Measurements from ENCODE around the gene RASAL2. TPM values are rescaled to one million over a fixed set of nuclear protein-coding genes. Genes with fewer than 3 reads are reported as not detected.
A peak's percentile ranks its signal among the peaks of the same experiment; 100 is the strongest.

Gene RASAL2
- polyA plus RNA-seq, 1 donor = 17.0 TPM

- Histone ChIP-seq H3K27ac (ENCODE audit: low read length) (no peak overlapping the region), H3K4me3 (ENCODE audit: low read length) (no peak overlapping the region), H3K27me3 (ENCODE audit: control insufficient read depth, insufficient read depth, low read length) (no peaks in the 10 kb centered on the region), H3K36me3 (ENCODE audit: control insufficient read depth, insufficient read depth, low read length) (peaks cover 27% of the 10 kb centered on the region), H3K4me1 (ENCODE audit: control insufficient read depth, insufficient read depth, low read length) (no peaks in the 10 kb centered on the region), H3K9me3 (ENCODE audit: control insufficient read depth, low read depth, low read length) (no peaks in the 10 kb centered on the region)
- DNase-seq = no peak
- WGBS (ENCODE audit: insufficient coverage, low lambda C conversion rate) = no CpG with 5 or more reads among the region's 12 CpGs
Measured at GRCh38 chr1:178458203-178458602, 364.3 kb downstream of the RASAL2 start.

GRCh38 chr1:178461104-178461503, 367.2 kb downstream of the RASAL2 start:
- peaks cover 29% of the 10 kb centered on the region for H3K36me3 ChIP-seq (ENCODE audit: control insufficient read depth, insufficient read depth, low read length)
- H3K4me3 ChIP-seq (ENCODE audit: low read length) = no peak overlapping the region
- DNase-seq = no peak
- H3K27me3 ChIP-seq (ENCODE audit: control insufficient read depth, insufficient read depth, low read length) = no peaks in the 10 kb centered on the region
- 100% methylated on average over 1 of the region's 2 CpGs for WGBS (ENCODE audit: insufficient coverage, low lambda C conversion rate)
- H3K9me3 ChIP-seq (ENCODE audit: control insufficient read depth, low read depth, low read length) = no peaks in the 10 kb centered on the region
- H3K27ac ChIP-seq (ENCODE audit: low read length) = no peak overlapping the region
- no peaks in the 10 kb centered on the region for H3K4me1 ChIP-seq (ENCODE audit: control insufficient read depth, insufficient read depth, low read length)

- Histone ChIP-seq H3K27me3 (ENCODE audit: control insufficient read depth, insufficient read depth, low read length) (no peaks in the 10 kb centered on the region), H3K27ac (ENCODE audit: low read length) (no peak overlapping the region), H3K4me3 (ENCODE audit: low read length) (no peak overlapping the region), H3K36me3 (ENCODE audit: control insufficient read depth, insufficient read depth, low read length) (peaks cover 28% of the 10 kb centered on the region), H3K9me3 (ENCODE audit: control insufficient read depth, low read depth, low read length) (no peaks in the 10 kb centered on the region), H3K4me1 (ENCODE audit: control insufficient read depth, insufficient read depth, low read length) (no peaks in the 10 kb centered on the region)
- 80% methylated on average over 1 of the region's 4 CpGs for whole genome bisulfite sequencing (ENCODE audit: insufficient coverage, low lambda C conversion rate)
- DNase-seq = peak; percentile 7 to 21
Measured at GRCh38 chr1:178461701-178462100, 367.8 kb downstream of the RASAL2 start.

DNA sequence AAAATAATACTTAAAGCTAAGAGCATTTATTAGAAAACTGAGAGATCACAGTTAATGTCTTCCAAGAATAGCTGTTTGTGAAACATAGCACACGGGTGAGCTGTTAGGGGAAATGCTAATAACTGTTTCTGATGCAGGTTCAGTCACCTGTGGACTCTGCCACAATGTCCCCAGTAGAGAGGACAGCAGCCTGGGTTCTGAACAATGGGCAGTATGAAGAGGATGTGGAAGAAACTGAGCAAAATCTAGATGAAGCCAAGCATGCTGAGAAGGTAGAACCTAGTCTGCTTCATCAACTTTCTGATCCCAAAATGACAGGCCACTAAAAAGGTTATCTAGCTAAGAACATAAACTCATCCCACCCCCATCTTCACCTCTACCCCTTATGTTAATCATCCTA, 370.2 kb downstream of the RASAL2 start:
- peaks cover 28% of the 10 kb centered on the region for H3K36me3 ChIP-seq (ENCODE audit: control insufficient read depth, insufficient read depth, low read length)
- 60% methylated on average over 1 of the region's 1 CpG for WGBS (ENCODE audit: insufficient coverage, low lambda C conversion rate)
- DNase-seq = no peak
- no peak overlapping the region for H3K4me3 ChIP-seq (ENCODE audit: low read length)
- no peaks in the 10 kb centered on the region for H3K4me1 ChIP-seq (ENCODE audit: control insufficient read depth, insufficient read depth, low read length)
- H3K9me3 ChIP-seq (ENCODE audit: control insufficient read depth, low read depth, low read length) = no peaks in the 10 kb centered on the region
- no peaks in the 10 kb centered on the region for H3K27me3 ChIP-seq (ENCODE audit: control insufficient read depth, insufficient read depth, low read length)
- H3K27ac ChIP-seq (ENCODE audit: low read length) = no peak overlapping the region

DNA sequence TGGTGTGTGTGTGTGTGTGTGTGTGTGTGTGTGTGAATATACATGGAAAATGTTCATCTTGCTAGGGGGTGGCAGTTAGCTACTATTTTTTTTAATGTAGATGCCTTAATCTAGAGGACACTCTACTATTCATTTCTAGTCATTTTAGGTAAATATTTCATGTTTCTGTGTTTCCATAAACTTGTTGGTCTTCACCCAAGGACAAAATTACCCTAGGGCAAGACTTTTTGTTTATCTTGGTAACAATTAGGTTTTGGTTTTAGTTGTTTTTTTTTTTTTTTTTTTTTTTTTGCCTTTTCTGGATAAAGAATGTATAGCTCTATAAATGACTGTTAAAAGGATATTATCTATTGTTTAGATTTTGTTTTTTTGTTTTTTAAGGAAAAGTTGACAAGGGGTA, 370.7 kb downstream of the RASAL2 start:
- DNase-seq = no peak
- peaks cover 4% of the 10 kb centered on the region for H3K4me1 ChIP-seq (ENCODE audit: control insufficient read depth, insufficient read depth, low read length)
- H3K9me3 ChIP-seq (ENCODE audit: control insufficient read depth, low read depth, low read length) = no peaks in the 10 kb centered on the region
- no peak overlapping the region for H3K27ac ChIP-seq (ENCODE audit: low read length)
- peaks cover 28% of the 10 kb centered on the region for H3K36me3 ChIP-seq (ENCODE audit: control insufficient read depth, insufficient read depth, low read length)
- H3K4me3 ChIP-seq (ENCODE audit: low read length) = no peak overlapping the region
- H3K27me3 ChIP-seq (ENCODE audit: control insufficient read depth, insufficient read depth, low read length) = no peaks in the 10 kb centered on the region

DNA sequence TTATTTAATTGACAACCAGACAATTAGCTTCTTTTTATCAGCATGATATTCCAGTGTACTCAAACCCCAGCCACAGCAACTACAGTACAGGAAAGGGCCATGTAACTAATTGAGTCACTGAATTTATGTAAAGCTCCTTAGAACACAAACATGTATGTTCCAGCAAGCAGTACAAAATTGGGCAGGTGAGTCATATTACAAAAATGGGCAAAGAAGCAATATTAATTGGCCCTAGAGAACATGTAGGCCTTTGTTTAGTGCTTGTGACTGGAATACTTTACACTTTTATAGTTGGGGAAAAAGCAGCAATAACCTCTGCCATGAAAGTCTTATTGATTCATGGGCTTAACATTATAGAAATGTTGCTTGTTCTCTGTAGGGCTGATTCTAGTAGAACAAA, 371.1 kb downstream of the RASAL2 start:
- peaks cover 6% of the 10 kb centered on the region for H3K4me1 ChIP-seq (ENCODE audit: control insufficient read depth, insufficient read depth, low read length)
- DNase-seq = no peak
- H3K4me3 ChIP-seq (ENCODE audit: low read length) = no peak overlapping the region
- H3K27me3 ChIP-seq (ENCODE audit: control insufficient read depth, insufficient read depth, low read length) = no peaks in the 10 kb centered on the region
- no peaks in the 10 kb centered on the region for H3K9me3 ChIP-seq (ENCODE audit: control insufficient read depth, low read depth, low read length)
- no peak overlapping the region for H3K27ac ChIP-seq (ENCODE audit: low read length)
- peaks cover 28% of the 10 kb centered on the region for H3K36me3 ChIP-seq (ENCODE audit: control insufficient read depth, insufficient read depth, low read length)

DNA sequence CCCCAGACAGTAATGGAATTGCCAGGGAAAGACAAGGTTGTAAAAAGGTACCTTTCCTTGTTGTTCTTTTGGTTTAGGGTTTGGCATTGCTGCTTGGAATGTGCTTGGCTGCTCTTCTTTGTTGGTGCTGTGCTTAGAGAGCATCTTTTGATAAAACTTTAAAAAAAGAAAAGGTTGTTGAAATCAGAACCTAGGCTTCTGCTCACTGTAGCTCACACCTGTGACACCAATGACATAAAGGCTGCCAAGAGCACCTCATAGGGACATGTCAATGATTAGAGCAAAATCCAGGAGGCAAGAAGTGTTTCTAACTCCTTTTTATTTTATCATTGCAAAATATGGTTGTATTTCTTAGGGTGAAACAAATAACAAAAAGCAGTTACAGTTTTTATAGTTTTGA, 373.9 kb downstream of the RASAL2 start:
- peaks cover 20% of the 10 kb centered on the region for H3K4me1 ChIP-seq (ENCODE audit: control insufficient read depth, insufficient read depth, low read length)
- DNase-seq = no peak
- no peak overlapping the region for H3K4me3 ChIP-seq (ENCODE audit: low read length)
- H3K27ac ChIP-seq (ENCODE audit: low read length) = no peak overlapping the region
- H3K36me3 ChIP-seq (ENCODE audit: control insufficient read depth, insufficient read depth, low read length) = peaks cover 28% of the 10 kb centered on the region
- H3K27me3 ChIP-seq (ENCODE audit: control insufficient read depth, insufficient read depth, low read length) = no peaks in the 10 kb centered on the region
- H3K9me3 ChIP-seq (ENCODE audit: control insufficient read depth, low read depth, low read length) = no peaks in the 10 kb centered on the region

DNA sequence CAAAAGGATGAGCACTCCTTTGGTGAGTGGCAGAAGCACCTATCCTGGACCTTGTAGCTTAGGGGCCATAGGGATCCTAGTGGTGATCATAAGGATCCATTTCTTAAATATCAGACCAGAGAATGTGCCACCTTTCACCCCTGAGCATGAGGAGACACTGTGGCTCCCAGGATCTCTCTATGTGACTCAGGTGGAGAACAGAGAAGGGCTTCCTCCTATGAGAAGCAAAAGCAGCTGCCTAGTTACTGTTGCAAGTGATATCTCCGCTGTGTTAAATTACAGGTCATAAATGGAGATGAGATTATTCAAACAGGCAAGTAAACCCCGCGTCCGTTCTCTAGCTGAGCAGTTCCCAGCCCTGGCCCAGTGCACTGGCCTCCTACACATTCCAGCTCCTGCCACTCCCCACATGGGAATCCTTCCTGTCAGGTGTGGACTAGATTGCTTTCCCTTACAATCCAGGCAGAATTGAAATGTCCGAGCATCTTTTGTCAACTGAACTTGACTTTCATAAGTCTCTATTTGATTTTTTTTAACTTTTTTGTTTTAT, 376.6 kb downstream of the RASAL2 start:
- peak; percentile 92 to 96 for DNase-seq
- 80% methylated on average over 1 of the region's 5 CpGs for WGBS (ENCODE audit: insufficient coverage, low lambda C conversion rate)

DNA sequence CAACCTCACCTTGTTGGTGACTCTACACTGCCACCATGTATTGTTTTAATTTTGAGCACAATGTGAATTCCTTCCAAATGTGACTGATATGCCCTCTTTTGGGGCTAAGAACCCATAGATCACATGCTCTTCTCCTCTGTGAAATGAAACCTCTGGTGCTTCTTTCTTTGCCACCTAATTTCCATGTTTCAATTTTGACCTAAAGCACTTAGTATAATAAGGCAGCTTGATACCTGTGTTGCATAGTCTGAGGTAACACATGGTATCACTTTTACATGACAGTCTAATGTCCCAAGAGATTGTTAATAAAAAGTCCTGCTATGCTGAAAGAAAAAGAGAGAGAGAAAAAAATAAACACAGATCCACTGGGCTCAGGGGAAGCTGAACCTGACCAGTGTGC, 378.6 kb downstream of the RASAL2 start:
- no peak for DNase-seq
- peaks cover 20% of the 10 kb centered on the region for H3K4me1 ChIP-seq (ENCODE audit: control insufficient read depth, insufficient read depth, low read length)
- no peaks in the 10 kb centered on the region for H3K27me3 ChIP-seq (ENCODE audit: control insufficient read depth, insufficient read depth, low read length)
- peaks cover 22% of the 10 kb centered on the region for H3K36me3 ChIP-seq (ENCODE audit: control insufficient read depth, insufficient read depth, low read length)
- H3K27ac ChIP-seq (ENCODE audit: low read length) = no peak overlapping the region
- H3K9me3 ChIP-seq (ENCODE audit: control insufficient read depth, low read depth, low read length) = no peaks in the 10 kb centered on the region
- no peak overlapping the region for H3K4me3 ChIP-seq (ENCODE audit: low read length)

More for the DNA sequence above, 376.6 kb downstream of the RASAL2 start:
- H3K27me3 ChIP-seq (ENCODE audit: control insufficient read depth, insufficient read depth, low read length) = no peaks in the 10 kb centered on the region
- H3K9me3 ChIP-seq (ENCODE audit: control insufficient read depth, low read depth, low read length) = no peaks in the 10 kb centered on the region
- peaks cover 37% of the 10 kb centered on the region for H3K36me3 ChIP-seq (ENCODE audit: control insufficient read depth, insufficient read depth, low read length)
- no peak overlapping the region for H3K4me3 ChIP-seq (ENCODE audit: low read length)
- H3K27ac ChIP-seq (ENCODE audit: low read length) = peak overlapping the region; percentile 77
- H3K4me1 ChIP-seq (ENCODE audit: control insufficient read depth, insufficient read depth, low read length) = peaks cover 20% of the 10 kb centered on the region

DNA sequence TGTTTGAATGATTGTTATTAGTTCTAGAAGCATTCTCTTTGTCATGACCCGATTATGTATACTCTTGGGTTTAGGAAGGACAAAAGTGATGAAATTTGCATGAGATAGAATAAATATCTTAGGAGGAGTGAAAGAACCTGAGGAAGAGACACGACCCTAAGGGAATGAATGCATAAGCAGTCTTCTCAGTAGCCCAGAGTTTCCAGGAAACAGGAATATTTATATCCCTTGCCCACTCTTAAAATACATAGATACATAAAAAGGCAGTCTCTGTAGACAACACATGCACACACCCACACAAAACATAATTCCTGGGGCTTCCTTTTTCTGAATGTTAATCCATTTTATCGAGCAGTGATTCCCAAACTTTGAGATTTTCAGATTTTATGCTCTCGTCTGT, 383.5 kb downstream of the RASAL2 start:
- Histone ChIP-seq H3K27ac (ENCODE audit: low read length) (no peak overlapping the region), H3K9me3 (ENCODE audit: control insufficient read depth, low read depth, low read length) (no peaks in the 10 kb centered on the region), H3K36me3 (ENCODE audit: control insufficient read depth, insufficient read depth, low read length) (peaks cover 16% of the 10 kb centered on the region), H3K4me1 (ENCODE audit: control insufficient read depth, insufficient read depth, low read length) (no peaks in the 10 kb centered on the region), H3K27me3 (ENCODE audit: control insufficient read depth, insufficient read depth, low read length) (no peaks in the 10 kb centered on the region), H3K4me3 (ENCODE audit: low read length) (no peak overlapping the region)
- 100% methylated on average over 1 of the region's 4 CpGs for WGBS (ENCODE audit: insufficient coverage, low lambda C conversion rate)
- no peak for DNase-seq

- no CpG with 5 or more reads among the region's 1 CpG for WGBS (ENCODE audit: insufficient coverage, low lambda C conversion rate)
- peaks cover 16% of the 10 kb centered on the region for H3K36me3 ChIP-seq (ENCODE audit: control insufficient read depth, insufficient read depth, low read length)
- no peak overlapping the region for H3K27ac ChIP-seq (ENCODE audit: low read length)
- DNase-seq = no peak
- no peaks in the 10 kb centered on the region for H3K4me1 ChIP-seq (ENCODE audit: control insufficient read depth, insufficient read depth, low read length)
- no peaks in the 10 kb centered on the region for H3K9me3 ChIP-seq (ENCODE audit: control insufficient read depth, low read depth, low read length)
- H3K4me3 ChIP-seq (ENCODE audit: low read length) = no peak overlapping the region
- no peaks in the 10 kb centered on the region for H3K27me3 ChIP-seq (ENCODE audit: control insufficient read depth, insufficient read depth, low read length)
Measured at GRCh38 chr1:178477841-178478240, 383.9 kb downstream of the RASAL2 start.
